ENCODE data around the gene MRPL38.
"Not testable (repeated sequence)": the region's sequence is repeated elsewhere in the genome, so short reads cannot be mapped to it uniquely, and the experiment has no call there.

Gene MRPL38

GRCh38 chr17:75889454-75889853 is 15.2 kb downstream of the MRPL38 start:
- Histone ChIP-seq H3K27me3 (replicated peaks; ENCODE audit: control insufficient read depth, insufficient read depth, low read length) (no peaks in the 10 kb centered on the region), H3K4me3 (replicated peaks; ENCODE audit: low read depth, low read length) (no peak overlapping the region), H3K36me3 (ENCODE audit: control insufficient read depth, insufficient read depth, low read length) (peaks cover 11% of the 10 kb centered on the region)
- TF ChIP-seq, protein P1, sequence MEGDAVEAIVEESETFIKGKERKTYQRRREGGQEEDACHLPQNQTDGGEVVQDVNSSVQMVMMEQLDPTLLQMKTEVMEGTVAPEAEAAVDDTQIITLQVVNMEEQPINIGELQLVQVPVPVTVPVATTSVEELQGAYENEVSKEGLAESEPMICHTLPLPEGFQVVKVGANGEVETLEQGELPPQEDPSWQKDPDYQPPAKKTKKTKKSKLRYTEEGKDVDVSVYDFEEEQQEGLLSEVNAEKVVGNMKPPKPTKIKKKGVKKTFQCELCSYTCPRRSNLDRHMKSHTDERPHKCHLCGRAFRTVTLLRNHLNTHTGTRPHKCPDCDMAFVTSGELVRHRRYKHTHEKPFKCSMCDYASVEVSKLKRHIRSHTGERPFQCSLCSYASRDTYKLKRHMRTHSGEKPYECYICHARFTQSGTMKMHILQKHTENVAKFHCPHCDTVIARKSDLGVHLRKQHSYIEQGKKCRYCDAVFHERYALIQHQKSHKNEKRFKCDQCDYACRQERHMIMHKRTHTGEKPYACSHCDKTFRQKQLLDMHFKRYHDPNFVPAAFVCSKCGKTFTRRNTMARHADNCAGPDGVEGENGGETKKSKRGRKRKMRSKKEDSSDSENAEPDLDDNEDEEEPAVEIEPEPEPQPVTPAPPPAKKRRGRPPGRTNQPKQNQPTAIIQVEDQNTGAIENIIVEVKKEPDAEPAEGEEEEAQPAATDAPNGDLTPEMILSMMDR (IDR thresholded peaks at IDR 0.05; ENCODE audit: insufficient read depth, low read length, poor library complexity, severe bottlenecking), result no peak
- no peak for DNase-seq (ENCODE audit: extremely low read depth, insufficient read length)

GRCh38 chr17:75888484-75888883 is 16.2 kb downstream of the MRPL38 start:
- Histone ChIP-seq H3K4me3 (replicated peaks; ENCODE audit: low read depth, low read length) (no peak overlapping the region), H3K36me3 (ENCODE audit: control insufficient read depth, insufficient read depth, low read length) (peaks cover 11% of the 10 kb centered on the region), H3K27me3 (replicated peaks; ENCODE audit: control insufficient read depth, insufficient read depth, low read length) (no peaks in the 10 kb centered on the region)
- TF ChIP-seq, protein P1 (IDR thresholded peaks at IDR 0.05; ENCODE audit: insufficient read depth, low read length, poor library complexity, severe bottlenecking), result no peak
- DNase-seq (ENCODE audit: extremely low read depth, insufficient read length), result no peak

GRCh38 chr17:75885860-75886259 is 18.8 kb downstream of the MRPL38 start:
- H3K27me3 ChIP-seq (replicated peaks; ENCODE audit: control insufficient read depth, insufficient read depth, low read length); DNase-seq (ENCODE audit: extremely low read depth, insufficient read length); H3K4me3 ChIP-seq (replicated peaks; ENCODE audit: low read depth, low read length); H3K36me3 ChIP-seq (ENCODE audit: control insufficient read depth, insufficient read depth, low read length): not testable (repeated sequence)

- no peak for DNase-seq (ENCODE audit: extremely low read depth, insufficient read length)
- TF ChIP-seq, protein P1 (IDR thresholded peaks at IDR 0.05; ENCODE audit: insufficient read depth, low read length, poor library complexity, severe bottlenecking), result no peak
- Histone ChIP-seq H3K4me3 (replicated peaks; ENCODE audit: low read depth, low read length) (no peak overlapping the region), H3K27me3 (replicated peaks; ENCODE audit: control insufficient read depth, insufficient read depth, low read length) (no peaks in the 10 kb centered on the region), H3K36me3 (ENCODE audit: control insufficient read depth, insufficient read depth, low read length) (no peaks in the 10 kb centered on the region; the same call in 1 of the 2 replicates)
These were observed 19.3 kb downstream of the MRPL38 start for GRCh38 chr17:75885431-75885830.

DNA sequence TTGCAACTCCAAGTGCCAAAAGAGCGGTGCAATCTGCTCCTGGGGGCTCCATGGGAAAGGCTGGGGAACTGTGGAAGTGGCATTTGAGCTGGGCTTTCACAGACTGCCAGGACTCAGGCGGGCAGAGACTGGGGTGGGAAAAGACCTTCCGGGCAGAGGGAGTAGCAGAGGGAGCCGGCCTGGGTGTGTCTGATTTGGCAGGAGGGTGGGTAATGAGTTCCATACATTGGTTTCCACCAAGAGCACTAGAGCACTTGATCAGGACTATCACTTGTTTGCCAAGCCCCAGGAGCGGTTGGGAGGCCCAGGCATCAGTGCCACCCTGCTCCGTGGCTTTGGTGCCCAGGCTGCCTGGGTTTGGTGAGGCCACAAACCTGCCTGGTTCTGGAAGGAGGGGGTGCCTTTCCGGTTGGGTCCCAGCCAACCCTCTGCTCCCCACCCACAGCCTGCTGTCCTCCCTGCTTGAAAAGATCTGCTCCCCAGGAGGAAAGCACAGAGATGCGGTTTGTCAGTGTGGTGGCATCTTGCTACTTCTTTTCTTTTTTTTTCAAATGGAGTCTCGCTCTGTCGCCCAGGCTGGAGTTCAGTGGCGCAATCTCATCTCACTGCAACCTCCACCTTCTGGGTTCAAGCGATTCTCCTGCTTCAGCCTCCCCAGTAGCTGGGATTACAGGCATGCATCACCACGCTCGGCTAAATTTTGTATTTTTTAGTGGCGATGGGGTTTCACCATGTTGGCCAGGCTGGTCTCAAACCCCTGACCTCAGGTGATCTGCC is 22.8 kb downstream of the MRPL38 start:
- TF ChIP-seq, protein P1 (IDR thresholded peaks at IDR 0.05; ENCODE audit: insufficient read depth, low read length, poor library complexity, severe bottlenecking), result no peak
- Histone ChIP-seq H3K4me3 (replicated peaks; ENCODE audit: low read depth, low read length) (no peak overlapping the region), H3K27me3 (replicated peaks; ENCODE audit: control insufficient read depth, insufficient read depth, low read length) (no peaks in the 10 kb centered on the region), H3K36me3 (ENCODE audit: control insufficient read depth, insufficient read depth, low read length) (no peaks in the 10 kb centered on the region)
- no peak for DNase-seq (ENCODE audit: extremely low read depth, insufficient read length)

GRCh38 chr17:75880266-75880665 is 24.4 kb downstream of the MRPL38 start:
- DNase-seq (ENCODE audit: extremely low read depth, insufficient read length), result no peak
- no peak overlapping the region for H3K4me3 ChIP-seq (replicated peaks; ENCODE audit: low read depth, low read length)
- no peaks in the 10 kb centered on the region for H3K36me3 ChIP-seq (ENCODE audit: control insufficient read depth, insufficient read depth, low read length)
- TF ChIP-seq, protein P1 (IDR thresholded peaks at IDR 0.05; ENCODE audit: insufficient read depth, low read length, poor library complexity, severe bottlenecking), result no peak
- H3K27me3 ChIP-seq (replicated peaks; ENCODE audit: control insufficient read depth, insufficient read depth, low read length), result no peaks in the 10 kb centered on the region

Measured in GM06990 (cell line).